Progenitor cell of endocrine pancreas (in vitro differentiated cells): ENCODE results near the gene RCAN1. TPM values are rescaled to one million over a fixed set of nuclear protein-coding genes. Genes with fewer than 3 reads are reported as not detected.

Experiments
- DNase-seq: peaks from one replicate; pipeline ENCODE4 v3.0.0; 2021; ENCODE audit warnings: low spot score; ENCODE audit not compliant: unreplicated experiment
- H3K27ac Mint-ChIP-seq: 2 replicates; pipeline ENCODE4 v1.8.0; 2021; ENCODE audit warnings: mild to moderate bottlenecking, moderate library complexity, mixed read lengths
- H3K27me3 Mint-ChIP-seq: 2 replicates; pipeline ENCODE4 v1.8.0; 2021; ENCODE audit warnings: mixed read lengths
- H3K36me3 Mint-ChIP-seq: 2 replicates; pipeline ENCODE4 v1.8.0; 2022; ENCODE audit warnings: mixed read lengths; ENCODE audit not compliant: insufficient read depth
- H3K4me1 Mint-ChIP-seq: 2 replicates; pipeline ENCODE4 v1.8.0; 2021; ENCODE audit warnings: low read depth, mixed read lengths
- H3K4me3 Mint-ChIP-seq: 2 replicates; pipeline ENCODE4 v1.8.0; 2021; ENCODE audit warnings: low read depth, mild to moderate bottlenecking, moderate library complexity, mixed read lengths
- H3K9me3 Mint-ChIP-seq: 2 replicates; pipeline ENCODE4 v1.8.0; 2021; ENCODE audit warnings: low read depth, mixed read lengths
- CTCF ChIP-seq: fragments of 200-600 bp; sonication (generic); IDR thresholded peaks from one replicate; pipeline ENCODE4 v1.5.0; 2021; ENCODE audit warnings: antibody characterized with exemption, mild to moderate bottlenecking; ENCODE audit not compliant: unreplicated experiment
- total RNA-seq: library from RNA; stranded (reverse); gene quantifications from 2 replicates; pipeline ENCODE4 v1.2.1, GENCODE V29; 2021

Gene RCAN1
- total RNA-seq, 1 donor from 2014 or later = 11.6 TPM

DNA sequence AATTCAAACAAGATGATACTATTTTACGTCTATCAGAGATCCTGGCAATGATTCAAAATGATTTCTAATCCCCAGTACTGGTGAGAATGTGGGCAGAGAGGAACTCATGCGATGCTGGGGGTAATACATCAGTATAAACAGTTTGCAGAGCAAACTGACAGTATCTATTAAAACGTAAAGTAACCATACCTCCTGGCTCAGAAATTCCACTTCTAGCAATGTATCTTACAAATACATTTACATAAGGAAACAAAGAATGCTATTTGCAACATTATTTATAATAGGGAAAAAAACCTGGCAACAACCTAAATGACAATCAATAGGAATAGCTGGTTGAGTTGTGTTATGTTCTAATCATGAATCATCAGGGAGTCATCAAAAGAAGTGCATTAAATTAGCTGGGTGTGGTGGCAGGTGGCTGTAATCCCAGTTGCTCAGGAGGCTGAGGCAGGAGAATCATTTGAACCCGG, 15.9 kb downstream of the RCAN1 start:
- peaks cover 6% of the 10 kb centered on the region for H3K27me3 Mint-ChIP-seq
- H3K4me1 Mint-ChIP-seq = peaks cover under 1% of the 10 kb centered on the region
- TF ChIP-seq CTCF = no peak
- no peak for DNase-seq
- no peak overlapping the region for H3K27ac Mint-ChIP-seq
- no peaks in the 10 kb centered on the region for H3K9me3 Mint-ChIP-seq
- no peaks in the 10 kb centered on the region for H3K36me3 Mint-ChIP-seq
- H3K4me3 Mint-ChIP-seq = no peak overlapping the region

DNA sequence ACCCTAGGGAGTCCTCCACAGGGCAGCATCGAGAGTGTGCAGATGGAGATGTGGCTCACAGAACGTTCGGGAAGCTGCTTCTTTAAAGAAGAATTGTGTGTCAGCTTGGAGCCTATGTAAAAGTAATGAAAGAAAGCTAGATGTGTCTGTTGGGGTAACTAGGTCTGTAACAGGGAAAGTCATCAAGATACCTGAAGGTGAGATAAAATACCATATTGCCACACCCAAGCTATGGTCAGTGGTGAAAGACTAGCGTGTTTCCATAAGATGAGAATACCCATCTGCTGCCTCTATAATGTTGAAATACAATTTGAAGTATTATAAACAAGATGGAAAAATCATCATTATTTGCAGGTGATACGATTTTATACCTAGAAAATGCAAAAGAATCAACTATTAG, 17.5 kb downstream of the RCAN1 start:
- Mint-ChIP-seq H3K4me1 (peaks cover 2% of the 10 kb centered on the region), H3K27ac (no peak overlapping the region), H3K27me3 (peaks cover 6% of the 10 kb centered on the region), H3K4me3 (no peak overlapping the region), H3K9me3 (no peaks in the 10 kb centered on the region), H3K36me3 (no peaks in the 10 kb centered on the region)
- DNase-seq = no peak
- no peak for TF ChIP-seq CTCF

DNA sequence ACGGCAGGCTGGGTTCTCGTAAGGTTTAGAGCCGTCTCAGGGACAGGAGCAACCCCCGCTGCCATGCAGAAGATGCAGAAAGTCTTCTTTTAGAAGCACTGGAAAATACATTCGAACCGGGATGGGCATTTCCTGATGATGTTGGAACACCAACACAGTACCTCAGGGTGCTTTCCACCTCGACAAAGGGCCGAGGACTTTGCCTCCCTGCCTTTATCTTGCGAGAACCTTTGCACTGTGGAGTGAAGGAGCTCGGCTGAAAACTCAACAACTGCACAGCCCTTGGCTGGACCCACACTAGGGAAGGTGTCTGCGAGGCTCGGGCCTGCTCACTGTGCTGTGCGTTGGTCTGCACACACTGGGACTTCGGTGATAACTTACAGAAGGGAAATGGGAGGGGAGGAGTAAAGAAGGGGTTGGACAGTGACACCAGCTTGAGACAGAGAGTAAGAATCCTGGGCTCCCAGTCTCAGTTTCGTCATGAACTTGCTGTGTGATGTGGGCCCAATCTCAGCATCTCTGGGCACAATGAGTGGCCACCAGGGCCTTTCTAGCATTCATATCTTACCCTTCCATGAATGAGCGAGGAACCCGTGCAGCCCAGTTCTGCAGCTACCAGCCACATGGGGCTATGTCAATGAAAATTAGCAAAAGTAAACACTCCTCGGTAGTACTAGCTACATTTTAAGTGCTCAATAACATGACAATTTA, 18.2 kb downstream of the RCAN1 start:
- no peak for TF ChIP-seq CTCF
- Mint-ChIP-seq H3K36me3 (no peaks in the 10 kb centered on the region), H3K4me3 (no peak overlapping the region)

GRCh38 chr21:34595457-34595856, 19.5 kb downstream of the RCAN1 start:
- H3K27ac Mint-ChIP-seq = no peak overlapping the region
- no peaks in the 10 kb centered on the region for H3K9me3 Mint-ChIP-seq
- H3K4me3 Mint-ChIP-seq = no peak overlapping the region
- H3K36me3 Mint-ChIP-seq = no peaks in the 10 kb centered on the region
- peaks cover 3% of the 10 kb centered on the region for H3K27me3 Mint-ChIP-seq
- no peak for DNase-seq
- peaks cover 2% of the 10 kb centered on the region for H3K4me1 Mint-ChIP-seq
- no peak for TF ChIP-seq CTCF

More for the DNA sequence above, 18.2 kb downstream of the RCAN1 start:
- H3K9me3 Mint-ChIP-seq = no peaks in the 10 kb centered on the region
- no peak overlapping the region for H3K27ac Mint-ChIP-seq
- H3K27me3 Mint-ChIP-seq = peaks cover 3% of the 10 kb centered on the region
- peaks cover 2% of the 10 kb centered on the region for H3K4me1 Mint-ChIP-seq
- DNase-seq = no peak

DNA sequence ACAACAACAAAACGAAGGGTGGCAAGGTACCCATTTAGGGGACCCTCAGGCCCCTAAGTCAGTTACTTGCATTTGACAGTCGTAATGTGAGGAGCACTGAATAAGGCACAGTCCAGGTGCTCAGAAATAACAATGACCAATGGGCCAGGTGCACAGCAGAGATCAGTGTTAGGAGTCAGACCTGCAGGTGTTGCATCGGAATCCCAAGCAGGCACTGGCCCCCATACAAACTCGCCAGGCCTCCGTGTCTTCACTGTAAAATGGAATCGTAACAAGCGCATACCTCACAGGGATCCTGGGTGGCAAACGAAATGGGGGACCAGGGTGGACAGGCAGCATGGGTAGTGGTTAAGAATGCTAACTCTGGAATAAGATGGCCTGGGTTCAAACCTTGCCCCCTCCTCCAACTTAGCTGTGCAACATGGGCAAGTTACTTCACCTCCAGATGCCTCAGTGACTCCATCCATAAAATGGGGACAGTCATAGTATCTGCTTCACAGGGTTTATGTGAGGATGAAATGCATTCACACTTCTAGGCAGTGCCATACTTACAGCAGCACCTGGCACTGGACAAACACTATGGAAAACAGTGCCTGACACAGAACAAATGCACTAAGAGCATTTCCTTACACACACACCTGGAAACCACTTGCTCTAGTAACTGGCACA, 20.2 kb downstream of the RCAN1 start:
- Mint-ChIP-seq H3K4me1 (peaks cover 2% of the 10 kb centered on the region), H3K27ac (no peak overlapping the region), H3K4me3 (no peak overlapping the region), H3K9me3 (no peaks in the 10 kb centered on the region), H3K36me3 (no peaks in the 10 kb centered on the region), H3K27me3 (no peaks in the 10 kb centered on the region)
- no peak for TF ChIP-seq CTCF
- DNase-seq = no peak
